K562 (cell line): Measurements from ENCODE around the gene UBR3. TPM values are rescaled to one million over a fixed set of nuclear protein-coding genes. Genes with fewer than 3 reads are reported as not detected.

Source experiments
- ETS1 ChIP-seq: conservative IDR thresholded peaks from 2 replicates; pipeline ENCODE4 v1.6.1; 2011; ENCODE audit warnings: low read depth, mild to moderate bottlenecking, low read length; ENCODE audit not compliant: control insufficient read depth
- HNRNPK ChIP-seq: fragments of 200-400 bp; formaldehyde crosslinking; IDR thresholded peaks from one replicate; pipeline ENCODE4 v1.6.1; 2018; ENCODE audit warnings: mild to moderate bottlenecking, low read depth, low read length; ENCODE audit not compliant: poor library complexity, severe bottlenecking
- MAZ ChIP-seq, 2 experiments: fragments of 450-650 bp in 1 of 2; sonication (generic) in 1 of 2; formaldehyde crosslinking; IDR thresholded peaks in 1 of 2; conservative IDR thresholded peaks in 1 of 2; 2 replicates each; pipeline versions ENCODE4 v1.4.0 to v1.5.0; 2020; ENCODE audit warnings: mild to moderate bottlenecking in 1 of 2, missing genetic modification reagents in 1 of 2
- POU5F1 ChIP-seq: fragments of 150-350 bp; IDR thresholded peaks from 2 replicates; pipeline ENCODE4 v1.6.1; 2014; ENCODE audit warnings: borderline replicate concordance, low read length, low read depth, mild to moderate bottlenecking; ENCODE audit not compliant: partially characterized antibody
- U2AF2 ChIP-seq: fragments of 200-400 bp; formaldehyde crosslinking; optimal IDR thresholded peaks from 2 replicates; pipeline ENCODE3; 2017; ENCODE audit warnings: low read depth, mild to moderate bottlenecking, low read length
- XRCC5 ChIP-seq: fragments of 200-400 bp; formaldehyde crosslinking; IDR thresholded peaks from 2 replicates; pipeline ENCODE4 v1.6.1; 2017; ENCODE audit warnings: low read depth, mild to moderate bottlenecking, low read length
- polyA plus RNA-seq, 8 experiments: library from polyadenylated mRNA; depleted of rRNA in 4 of 8; stranded (reverse) in 5 of 8; unstranded in 3 of 8; fragments of >200 nt; fragmentation: Nextera tagmentation in 2 of 8; fragmentation: Illumina TruSeq in 1 of 8; extraction: Ambion mirVana in 2 of 8; extraction: Trizol in 1 of 8; gene quantifications; 2 replicates each; pipeline versions ENCODE4 v1.2.1 to v1.2.3, GENCODE V29; 2011 to 2014; ENCODE audit warnings: inconsistent platforms in 1 of 8, missing spikeins in 1 of 8
- total RNA-seq, 7 experiments: library from RNA; depleted of rRNA in 6 of 7; stranded (reverse); fragments of >200 nt in 6 of 7; fragmentation: Illumina TruSeq in 2 of 7; extraction: Trizol in 2 of 7; gene quantifications; 2 replicates each; pipeline versions ENCODE4 v1.2.1 to v1.2.3, GENCODE V29; 2011 to 2021; ENCODE audit warnings: low replicate concordance in 1 of 7
- TF ChIP-seq, protein P1 (sequence below): fragments of 200-600 bp; sonication (generic); IDR thresholded peaks from one replicate; pipeline ENCODE4 v1.6.1; 2012; ENCODE audit warnings: mild to moderate bottlenecking, low read depth, low read length, inconsistent platforms

The UBR3 gene
- total and polyA plus RNA-seq, 9 of the 15 experiments (the other 6 are each of a cell fraction or from before 2014, with no cell fraction given): 14.4 to 63.5 (median 40.4) TPM

- peak; percentile 37; the same call in 1 of the 2 replicates for TF ChIP-seq ETS1
- no peak for TF ChIP-seq HNRNPK
- TF ChIP-seq, protein P1, sequence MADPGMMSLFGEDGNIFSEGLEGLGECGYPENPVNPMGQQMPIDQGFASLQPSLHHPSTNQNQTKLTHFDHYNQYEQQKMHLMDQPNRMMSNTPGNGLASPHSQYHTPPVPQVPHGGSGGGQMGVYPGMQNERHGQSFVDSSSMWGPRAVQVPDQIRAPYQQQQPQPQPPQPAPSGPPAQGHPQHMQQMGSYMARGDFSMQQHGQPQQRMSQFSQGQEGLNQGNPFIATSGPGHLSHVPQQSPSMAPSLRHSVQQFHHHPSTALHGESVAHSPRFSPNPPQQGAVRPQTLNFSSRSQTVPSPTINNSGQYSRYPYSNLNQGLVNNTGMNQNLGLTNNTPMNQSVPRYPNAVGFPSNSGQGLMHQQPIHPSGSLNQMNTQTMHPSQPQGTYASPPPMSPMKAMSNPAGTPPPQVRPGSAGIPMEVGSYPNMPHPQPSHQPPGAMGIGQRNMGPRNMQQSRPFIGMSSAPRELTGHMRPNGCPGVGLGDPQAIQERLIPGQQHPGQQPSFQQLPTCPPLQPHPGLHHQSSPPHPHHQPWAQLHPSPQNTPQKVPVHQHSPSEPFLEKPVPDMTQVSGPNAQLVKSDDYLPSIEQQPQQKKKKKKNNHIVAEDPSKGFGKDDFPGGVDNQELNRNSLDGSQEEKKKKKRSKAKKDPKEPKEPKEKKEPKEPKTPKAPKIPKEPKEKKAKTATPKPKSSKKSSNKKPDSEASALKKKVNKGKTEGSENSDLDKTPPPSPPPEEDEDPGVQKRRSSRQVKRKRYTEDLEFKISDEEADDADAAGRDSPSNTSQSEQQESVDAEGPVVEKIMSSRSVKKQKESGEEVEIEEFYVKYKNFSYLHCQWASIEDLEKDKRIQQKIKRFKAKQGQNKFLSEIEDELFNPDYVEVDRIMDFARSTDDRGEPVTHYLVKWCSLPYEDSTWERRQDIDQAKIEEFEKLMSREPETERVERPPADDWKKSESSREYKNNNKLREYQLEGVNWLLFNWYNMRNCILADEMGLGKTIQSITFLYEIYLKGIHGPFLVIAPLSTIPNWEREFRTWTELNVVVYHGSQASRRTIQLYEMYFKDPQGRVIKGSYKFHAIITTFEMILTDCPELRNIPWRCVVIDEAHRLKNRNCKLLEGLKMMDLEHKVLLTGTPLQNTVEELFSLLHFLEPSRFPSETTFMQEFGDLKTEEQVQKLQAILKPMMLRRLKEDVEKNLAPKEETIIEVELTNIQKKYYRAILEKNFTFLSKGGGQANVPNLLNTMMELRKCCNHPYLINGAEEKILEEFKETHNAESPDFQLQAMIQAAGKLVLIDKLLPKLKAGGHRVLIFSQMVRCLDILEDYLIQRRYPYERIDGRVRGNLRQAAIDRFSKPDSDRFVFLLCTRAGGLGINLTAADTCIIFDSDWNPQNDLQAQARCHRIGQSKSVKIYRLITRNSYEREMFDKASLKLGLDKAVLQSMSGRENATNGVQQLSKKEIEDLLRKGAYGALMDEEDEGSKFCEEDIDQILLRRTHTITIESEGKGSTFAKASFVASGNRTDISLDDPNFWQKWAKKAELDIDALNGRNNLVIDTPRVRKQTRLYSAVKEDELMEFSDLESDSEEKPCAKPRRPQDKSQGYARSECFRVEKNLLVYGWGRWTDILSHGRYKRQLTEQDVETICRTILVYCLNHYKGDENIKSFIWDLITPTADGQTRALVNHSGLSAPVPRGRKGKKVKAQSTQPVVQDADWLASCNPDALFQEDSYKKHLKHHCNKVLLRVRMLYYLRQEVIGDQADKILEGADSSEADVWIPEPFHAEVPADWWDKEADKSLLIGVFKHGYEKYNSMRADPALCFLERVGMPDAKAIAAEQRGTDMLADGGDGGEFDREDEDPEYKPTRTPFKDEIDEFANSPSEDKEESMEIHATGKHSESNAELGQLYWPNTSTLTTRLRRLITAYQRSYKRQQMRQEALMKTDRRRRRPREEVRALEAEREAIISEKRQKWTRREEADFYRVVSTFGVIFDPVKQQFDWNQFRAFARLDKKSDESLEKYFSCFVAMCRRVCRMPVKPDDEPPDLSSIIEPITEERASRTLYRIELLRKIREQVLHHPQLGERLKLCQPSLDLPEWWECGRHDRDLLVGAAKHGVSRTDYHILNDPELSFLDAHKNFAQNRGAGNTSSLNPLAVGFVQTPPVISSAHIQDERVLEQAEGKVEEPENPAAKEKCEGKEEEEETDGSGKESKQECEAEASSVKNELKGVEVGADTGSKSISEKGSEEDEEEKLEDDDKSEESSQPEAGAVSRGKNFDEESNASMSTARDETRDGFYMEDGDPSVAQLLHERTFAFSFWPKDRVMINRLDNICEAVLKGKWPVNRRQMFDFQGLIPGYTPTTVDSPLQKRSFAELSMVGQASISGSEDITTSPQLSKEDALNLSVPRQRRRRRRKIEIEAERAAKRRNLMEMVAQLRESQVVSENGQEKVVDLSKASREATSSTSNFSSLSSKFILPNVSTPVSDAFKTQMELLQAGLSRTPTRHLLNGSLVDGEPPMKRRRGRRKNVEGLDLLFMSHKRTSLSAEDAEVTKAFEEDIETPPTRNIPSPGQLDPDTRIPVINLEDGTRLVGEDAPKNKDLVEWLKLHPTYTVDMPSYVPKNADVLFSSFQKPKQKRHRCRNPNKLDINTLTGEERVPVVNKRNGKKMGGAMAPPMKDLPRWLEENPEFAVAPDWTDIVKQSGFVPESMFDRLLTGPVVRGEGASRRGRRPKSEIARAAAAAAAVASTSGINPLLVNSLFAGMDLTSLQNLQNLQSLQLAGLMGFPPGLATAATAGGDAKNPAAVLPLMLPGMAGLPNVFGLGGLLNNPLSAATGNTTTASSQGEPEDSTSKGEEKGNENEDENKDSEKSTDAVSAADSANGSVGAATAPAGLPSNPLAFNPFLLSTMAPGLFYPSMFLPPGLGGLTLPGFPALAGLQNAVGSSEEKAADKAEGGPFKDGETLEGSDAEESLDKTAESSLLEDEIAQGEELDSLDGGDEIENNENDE: no peak
- peak; percentile 5 for TF ChIP-seq POU5F1
- no peak for TF ChIP-seq U2AF2
- 0 out of 2 replicates have a peak, but pooled peaks have one; percentile 7 for TF ChIP-seq XRCC5
- peak; percentile 47 to 60; a peak in 3 of 4 replicates for TF ChIP-seq MAZ (CRISPR knock-in tag; conservative IDR thresholded peaks at IDR 0.05 in 1 of 2, IDR thresholded peaks at IDR 0.05 in 1 of 2)
Observed at GRCh38 chr2:169798718-169799592, 28.3 kb upstream of the UBR3 start, which contains the start of gene SSB (continued).
